SW480 (cell line): Measurements from ENCODE around the gene SLC26A3.
"Not testable (repeated sequence)": the region's sequence is repeated elsewhere in the genome, so short reads cannot be mapped to it uniquely, and the experiment has no call there.

Experiments used
- DNase-seq: peaks from one replicate; pipeline ENCODE4 v3.0.0-alpha.2; 2016; ENCODE audit warnings: low spot score

SLC26A3 gene

GRCh38 chr7:107803009-107803610, at the start of gene SLC26A3:
SLC26A3 (minus strand) TSS chr7:107803223; CDS start chr7:107794509, 8,714 bp downstream.
- DNase-seq: no peak

GRCh38 chr7:107850643-107851042, 47.6 kb upstream of the SLC26A3 start:
- no peak for DNase-seq

GRCh38 chr7:107850216-107850615, 47.2 kb upstream of the SLC26A3 start:
- no peak for DNase-seq

GRCh38 chr7:107848211-107848610, 45.2 kb upstream of the SLC26A3 start:
- not testable (repeated sequence) for DNase-seq

GRCh38 chr7:107847836-107848175, 44.8 kb upstream of the SLC26A3 start:
- not testable (repeated sequence) for DNase-seq

- DNase-seq: no peak
Observed at GRCh38 chr7:107847168-107847835, 44.3 kb upstream of the SLC26A3 start.

- no peak for DNase-seq
Observed at GRCh38 chr7:107846324-107846723, 43.3 kb upstream of the SLC26A3 start.

GRCh38 chr7:107843184-107843583, 40.2 kb upstream of the SLC26A3 start:
- DNase-seq: peak; percentile 44

- no peak for DNase-seq
Observed at GRCh38 chr7:107842213-107842612, 39.2 kb upstream of the SLC26A3 start.

GRCh38 chr7:107838816-107839565, 36.0 kb upstream of the SLC26A3 start:
- no peak for DNase-seq

- DNase-seq: no peak
Observed at GRCh38 chr7:107838024-107838601, 35.1 kb upstream of the SLC26A3 start.

- DNase-seq: no peak
Observed at GRCh38 chr7:107837145-107837512, 34.1 kb upstream of the SLC26A3 start.

- peak; percentile 39 for DNase-seq
Observed at GRCh38 chr7:107836237-107837144, 33.5 kb upstream of the SLC26A3 start.

GRCh38 chr7:107834401-107834800, 31.4 kb upstream of the SLC26A3 start:
- DNase-seq: no peak

- DNase-seq: no peak
Observed at GRCh38 chr7:107833684-107834106, 30.7 kb upstream of the SLC26A3 start.

- no peak for DNase-seq
Observed at GRCh38 chr7:107830420-107830819, 27.4 kb upstream of the SLC26A3 start.

GRCh38 chr7:107828540-107828939, 25.5 kb upstream of the SLC26A3 start:
- DNase-seq: no peak

- DNase-seq: no peak
Observed at GRCh38 chr7:107827501-107827900, 24.5 kb upstream of the SLC26A3 start.

- no peak for DNase-seq
Observed at GRCh38 chr7:107826451-107826850, 23.4 kb upstream of the SLC26A3 start.

- no peak for DNase-seq
Observed at GRCh38 chr7:107824858-107825257, 21.8 kb upstream of the SLC26A3 start.

- DNase-seq: no peak
Observed at GRCh38 chr7:107818622-107819021, 15.6 kb upstream of the SLC26A3 start.
